HepG2 (cell line): ENCODE measurements around the gene BRIP1.

ENCODE experiments used
- NCOR1 ChIP-seq: fragments of 200-600 bp; sonication (generic); IDR thresholded peaks from 2 replicates; pipeline ENCODE4 v1.7.0; 2017; ENCODE audit warnings: antibody characterized with exemption, low read length, borderline replicate concordance
- TARDBP ChIP-seq: sonication (generic); formaldehyde crosslinking; IDR thresholded peaks from 2 replicates; pipeline ENCODE4 v1.8.0; 2022; ENCODE audit warnings: mild to moderate bottlenecking, missing genetic modification reagents
- ZNF354B ChIP-seq: sonication (generic); formaldehyde crosslinking; IDR thresholded peaks from 2 replicates; pipeline ENCODE4 v1.8.0; 2022; ENCODE audit warnings: mild to moderate bottlenecking, missing genetic modification reagents
- TF ChIP-seq, protein P1 (sequence below): sonication (generic); formaldehyde crosslinking; IDR thresholded peaks from 2 replicates; pipeline ENCODE4 v1.9.0; 2021; ENCODE audit warnings: missing genetic modification reagents, borderline replicate concordance
- TF ChIP-seq, protein P2 (sequence below): sonication (generic); formaldehyde crosslinking; IDR thresholded peaks from 2 replicates; pipeline ENCODE4 v1.4.0; 2020; ENCODE audit warnings: mild to moderate bottlenecking, low read depth, missing genetic modification reagents

DNA sequence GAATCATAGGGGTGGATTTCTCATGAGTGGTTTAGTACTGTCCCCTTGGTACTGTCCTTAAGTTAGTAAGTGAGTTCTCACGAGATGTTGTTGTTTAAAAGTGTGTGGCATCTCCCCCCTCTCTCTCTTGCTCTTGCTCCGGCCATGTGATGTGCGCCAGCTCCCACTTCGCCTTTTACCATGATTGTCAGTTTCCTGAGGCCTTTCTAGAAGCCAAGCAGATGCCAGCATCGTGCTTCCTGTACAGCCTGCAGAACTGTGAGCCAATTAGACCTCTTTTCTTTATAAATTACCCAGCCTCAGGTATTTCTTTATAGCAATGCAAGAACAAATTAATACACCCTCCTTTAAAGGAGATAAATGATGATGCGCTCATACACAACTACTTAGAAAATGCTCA is 222.2 kb downstream of the BRIP1 start:
- TF ChIP-seq ZNF354B (CRISPR knock-in tag): no peak
- TF ChIP-seq, protein P1, sequence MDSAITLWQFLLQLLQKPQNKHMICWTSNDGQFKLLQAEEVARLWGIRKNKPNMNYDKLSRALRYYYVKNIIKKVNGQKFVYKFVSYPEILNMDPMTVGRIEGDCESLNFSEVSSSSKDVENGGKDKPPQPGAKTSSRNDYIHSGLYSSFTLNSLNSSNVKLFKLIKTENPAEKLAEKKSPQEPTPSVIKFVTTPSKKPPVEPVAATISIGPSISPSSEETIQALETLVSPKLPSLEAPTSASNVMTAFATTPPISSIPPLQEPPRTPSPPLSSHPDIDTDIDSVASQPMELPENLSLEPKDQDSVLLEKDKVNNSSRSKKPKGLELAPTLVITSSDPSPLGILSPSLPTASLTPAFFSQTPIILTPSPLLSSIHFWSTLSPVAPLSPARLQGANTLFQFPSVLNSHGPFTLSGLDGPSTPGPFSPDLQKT (CRISPR knock-in tag): no peak
- TF ChIP-seq NCOR1: no peak
- no peak for TF ChIP-seq TARDBP (CRISPR knock-in tag)
- TF ChIP-seq, protein P2, sequence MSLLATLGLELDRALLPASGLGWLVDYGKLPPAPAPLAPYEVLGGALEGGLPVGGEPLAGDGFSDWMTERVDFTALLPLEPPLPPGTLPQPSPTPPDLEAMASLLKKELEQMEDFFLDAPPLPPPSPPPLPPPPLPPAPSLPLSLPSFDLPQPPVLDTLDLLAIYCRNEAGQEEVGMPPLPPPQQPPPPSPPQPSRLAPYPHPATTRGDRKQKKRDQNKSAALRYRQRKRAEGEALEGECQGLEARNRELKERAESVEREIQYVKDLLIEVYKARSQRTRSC (CRISPR knock-in tag): no peak
